HepG2 (cell line): ENCODE results near the gene TFPI. TPM values are rescaled to one million over a fixed set of nuclear protein-coding genes. Genes with fewer than 3 reads are reported as not detected.
A peak's percentile ranks its signal among the peaks of the same experiment; 100 is the strongest.

Experiments used
- ATF7-NPFF ChIP-seq: sonication (generic); formaldehyde crosslinking; IDR thresholded peaks from 2 replicates; pipeline ENCODE4 v1.8.1; 2023; ENCODE audit warnings: mild to moderate bottlenecking, low read depth, missing genetic modification reagents, moderate library complexity
- BRCA1 ChIP-seq: sonication (generic); formaldehyde crosslinking; IDR thresholded peaks from 2 replicates; pipeline ENCODE4 v1.4.0; 2020; ENCODE audit warnings: missing genetic modification reagents
- MAFK ChIP-seq, 2 experiments: IDR thresholded peaks in 1 of 2; conservative IDR thresholded peaks in 1 of 2; 2 replicates each; pipeline ENCODE4 v1.6.1; 2011; ENCODE audit warnings: improper control_type of control experiment in 2 of 2, low read length in 2 of 2
- NCOA1 ChIP-seq: sonication (generic); formaldehyde crosslinking; IDR thresholded peaks from 2 replicates; pipeline ENCODE4 v1.9.0; 2021; ENCODE audit warnings: missing genetic modification reagents
- PCBP1 ChIP-seq: fragments of 200-400 bp; formaldehyde crosslinking; IDR thresholded peaks from 2 replicates; pipeline ENCODE4 v1.6.1; 2017; ENCODE audit warnings: mild to moderate bottlenecking, low read depth, low read length, borderline replicate concordance
- SP5 ChIP-seq: IDR thresholded peaks from 2 replicates; pipeline ENCODE4 v1.6.1; 2016; ENCODE audit warnings: low read depth, borderline replicate concordance
- SUZ12 ChIP-seq: fragments of 150-350 bp; IDR thresholded peaks from 2 replicates; pipeline ENCODE4 v1.6.1; 2014; ENCODE audit warnings: low read depth, low read length
- ZNF274 ChIP-seq: sonication (generic); formaldehyde crosslinking; IDR thresholded peaks from 2 replicates; pipeline ENCODE4 v1.5.1; 2020; ENCODE audit warnings: mild to moderate bottlenecking, missing genetic modification reagents
- polyA plus RNA-seq, 8 experiments: library from polyadenylated mRNA; depleted of rRNA in 3 of 8; stranded (reverse) in 7 of 8; unstranded in 1 of 8; fragments of >200 nt; fragmentation: Illumina TruSeq in 4 of 8; extraction: Trizol in 4 of 8; gene quantifications; 2 replicates each; pipeline versions ENCODE4 v1.2.1 to v1.2.3, GENCODE V29; 2011 to 2016; ENCODE audit warnings: low read depth in 4 of 8, missing spikeins in 1 of 8, mixed read lengths in 1 of 8; ENCODE audit not compliant: insufficient read depth in 1 of 8
- total RNA-seq, 5 experiments: library from RNA; depleted of rRNA; stranded (reverse); fragments of >200 nt; fragmentation: Illumina TruSeq; extraction: Trizol; gene quantifications; 2 replicates each; pipeline ENCODE4 v1.2.3, GENCODE V29; 2016; ENCODE audit warnings: low read depth in 1 of 5
- TF ChIP-seq, protein P1 (sequence below): sonication (generic); formaldehyde crosslinking; IDR thresholded peaks from 2 replicates; pipeline ENCODE4 v1.4.0; 2020; ENCODE audit warnings: low read depth, missing genetic modification reagents
- TF ChIP-seq, protein P2 (sequence below): sonication (generic); formaldehyde crosslinking; IDR thresholded peaks from 2 replicates; pipeline ENCODE4 v1.4.0; 2020; ENCODE audit warnings: mild to moderate bottlenecking, missing genetic modification reagents
- TF ChIP-seq, protein P3 (sequence below): sonication (generic); formaldehyde crosslinking; IDR thresholded peaks from 2 replicates; pipeline ENCODE4 v1.4.0; 2020; ENCODE audit warnings: missing genetic modification reagents, mild to moderate bottlenecking, borderline replicate concordance
- TF ChIP-seq, protein P4 (sequence below): sonication (generic); formaldehyde crosslinking; IDR thresholded peaks from 2 replicates; pipeline ENCODE4 v1.5.1; 2020; ENCODE audit warnings: missing genetic modification reagents, mild to moderate bottlenecking, borderline replicate concordance
- TF ChIP-seq, protein P5 (sequence below): sonication (generic); formaldehyde crosslinking; IDR thresholded peaks from 2 replicates; pipeline ENCODE4 v1.5.0; 2020; ENCODE audit warnings: missing genetic modification reagents

The TFPI gene
- total and polyA plus RNA-seq, 2 of the 13 experiments (the other 11 are each of a cell fraction or from before 2014, with no cell fraction given): 301 to 436 TPM

DNA sequence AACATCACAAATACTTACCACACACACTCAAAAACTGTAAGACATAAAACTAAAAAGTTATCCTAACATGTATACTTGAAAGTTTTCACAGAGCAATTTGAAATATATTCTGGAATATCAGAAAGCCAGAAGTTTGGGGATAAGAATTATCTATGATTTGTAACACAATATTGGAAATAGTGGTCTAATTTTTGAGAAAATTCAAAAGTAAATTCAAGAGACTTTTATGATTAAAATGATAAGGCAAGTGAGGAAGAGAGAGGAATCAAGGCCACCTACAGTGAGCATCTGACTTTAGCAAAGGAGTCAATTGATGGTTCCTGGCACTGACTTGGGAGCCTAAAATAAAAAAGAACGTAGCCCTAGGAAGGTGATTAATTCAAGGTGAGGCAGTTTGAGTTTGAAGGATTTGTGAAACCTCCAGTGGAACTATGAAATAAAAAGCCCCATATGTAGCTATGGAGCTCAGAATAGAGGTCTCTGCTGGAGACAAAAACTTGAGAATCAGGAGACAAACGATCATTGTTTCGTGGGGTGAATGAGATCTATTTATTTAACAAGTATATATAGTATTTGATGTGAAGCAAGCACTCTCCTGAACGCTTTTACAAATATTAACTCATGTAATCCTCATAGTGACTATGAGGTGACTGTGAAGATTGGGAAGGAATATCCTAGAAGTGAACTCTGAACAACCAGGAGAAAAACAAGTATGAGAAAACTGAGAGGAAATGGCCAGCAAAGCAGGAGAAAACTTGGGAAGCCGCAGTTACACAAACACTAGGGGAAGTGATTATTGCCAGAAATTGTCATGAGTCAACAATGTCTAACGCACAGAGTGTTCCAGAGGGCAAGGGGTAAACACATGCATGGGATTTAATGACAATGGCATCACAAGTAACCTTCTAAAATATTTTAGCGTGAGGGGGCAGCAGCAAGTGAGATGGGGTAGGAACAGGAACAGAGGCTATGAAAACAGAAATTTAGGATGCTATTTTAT lies 12.8 kb downstream of the TFPI start (continued):
- TF ChIP-seq, protein P1, sequence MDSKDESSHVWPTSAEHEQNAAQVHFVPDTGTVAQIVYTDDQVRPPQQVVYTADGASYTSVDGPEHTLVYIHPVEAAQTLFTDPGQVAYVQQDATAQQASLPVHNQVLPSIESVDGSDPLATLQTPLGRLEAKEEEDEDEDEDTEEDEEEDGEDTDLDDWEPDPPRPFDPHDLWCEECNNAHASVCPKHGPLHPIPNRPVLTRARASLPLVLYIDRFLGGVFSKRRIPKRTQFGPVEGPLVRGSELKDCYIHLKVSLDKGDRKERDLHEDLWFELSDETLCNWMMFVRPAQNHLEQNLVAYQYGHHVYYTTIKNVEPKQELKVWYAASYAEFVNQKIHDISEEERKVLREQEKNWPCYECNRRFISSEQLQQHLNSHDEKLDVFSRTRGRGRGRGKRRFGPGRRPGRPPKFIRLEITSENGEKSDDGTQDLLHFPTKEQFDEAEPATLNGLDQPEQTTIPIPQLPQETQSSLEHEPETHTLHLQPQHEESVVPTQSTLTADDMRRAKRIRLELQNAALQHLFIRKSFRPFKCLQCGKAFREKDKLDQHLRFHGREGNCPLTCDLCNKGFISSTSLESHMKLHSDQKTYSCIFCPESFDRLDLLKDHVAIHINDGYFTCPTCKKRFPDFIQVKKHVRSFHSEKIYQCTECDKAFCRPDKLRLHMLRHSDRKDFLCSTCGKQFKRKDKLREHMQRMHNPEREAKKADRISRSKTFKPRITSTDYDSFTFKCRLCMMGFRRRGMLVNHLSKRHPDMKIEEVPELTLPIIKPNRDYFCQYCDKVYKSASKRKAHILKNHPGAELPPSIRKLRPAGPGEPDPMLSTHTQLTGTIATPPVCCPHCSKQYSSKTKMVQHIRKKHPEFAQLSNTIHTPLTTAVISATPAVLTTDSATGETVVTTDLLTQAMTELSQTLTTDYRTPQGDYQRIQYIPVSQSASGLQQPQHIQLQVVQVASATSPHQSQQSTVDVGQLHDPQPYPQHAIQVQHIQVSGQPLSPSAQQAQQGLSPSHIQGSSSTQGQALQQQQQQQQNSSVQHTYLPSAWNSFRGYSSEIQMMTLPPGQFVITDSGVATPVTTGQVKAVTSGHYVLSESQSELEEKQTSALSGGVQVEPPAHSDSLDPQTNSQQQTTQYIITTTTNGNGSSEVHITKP (CRISPR knock-in tag): peak; percentile 67; the same call in 1 of the 2 replicates
- TF ChIP-seq MAFK (conservative IDR thresholded peaks at IDR 0.05 in 1 of 2, IDR thresholded peaks at IDR 0.05 in 1 of 2; ENCODE audit: low read length in 2 of 2) (peak; percentile 49 to 57; a peak in 3 of 4 replicates), SUZ12 (no peak), PCBP1 (no peak), ATF7-NPFF (CRISPR knock-in tag) (0 out of 2 replicates have a peak, but pooled peaks have one; percentile 58), SP5 (0 out of 2 replicates have a peak, but pooled peaks have one; percentile 45), NCOA1 (CRISPR knock-in tag) (peak; percentile 86; the same call in 1 of the 2 replicates), BRCA1 (CRISPR knock-in tag) (0 out of 2 replicates have a peak, but pooled peaks have one; percentile 56), ZNF274 (CRISPR knock-in tag) (no peak)
- TF ChIP-seq, protein P2, sequence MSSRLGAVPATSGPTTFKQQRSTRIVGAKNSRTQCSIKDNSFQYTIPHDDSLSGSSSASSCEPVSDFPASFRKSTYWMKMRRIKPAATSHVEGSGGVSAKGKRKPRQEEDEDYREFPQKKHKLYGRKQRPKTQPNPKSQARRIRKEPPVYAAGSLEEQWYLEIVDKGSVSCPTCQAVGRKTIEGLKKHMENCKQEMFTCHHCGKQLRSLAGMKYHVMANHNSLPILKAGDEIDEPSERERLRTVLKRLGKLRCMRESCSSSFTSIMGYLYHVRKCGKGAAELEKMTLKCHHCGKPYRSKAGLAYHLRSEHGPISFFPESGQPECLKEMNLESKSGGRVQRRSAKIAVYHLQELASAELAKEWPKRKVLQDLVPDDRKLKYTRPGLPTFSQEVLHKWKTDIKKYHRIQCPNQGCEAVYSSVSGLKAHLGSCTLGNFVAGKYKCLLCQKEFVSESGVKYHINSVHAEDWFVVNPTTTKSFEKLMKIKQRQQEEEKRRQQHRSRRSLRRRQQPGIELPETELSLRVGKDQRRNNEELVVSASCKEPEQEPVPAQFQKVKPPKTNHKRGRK (CRISPR knock-in tag): no peak
- TF ChIP-seq, protein P3, sequence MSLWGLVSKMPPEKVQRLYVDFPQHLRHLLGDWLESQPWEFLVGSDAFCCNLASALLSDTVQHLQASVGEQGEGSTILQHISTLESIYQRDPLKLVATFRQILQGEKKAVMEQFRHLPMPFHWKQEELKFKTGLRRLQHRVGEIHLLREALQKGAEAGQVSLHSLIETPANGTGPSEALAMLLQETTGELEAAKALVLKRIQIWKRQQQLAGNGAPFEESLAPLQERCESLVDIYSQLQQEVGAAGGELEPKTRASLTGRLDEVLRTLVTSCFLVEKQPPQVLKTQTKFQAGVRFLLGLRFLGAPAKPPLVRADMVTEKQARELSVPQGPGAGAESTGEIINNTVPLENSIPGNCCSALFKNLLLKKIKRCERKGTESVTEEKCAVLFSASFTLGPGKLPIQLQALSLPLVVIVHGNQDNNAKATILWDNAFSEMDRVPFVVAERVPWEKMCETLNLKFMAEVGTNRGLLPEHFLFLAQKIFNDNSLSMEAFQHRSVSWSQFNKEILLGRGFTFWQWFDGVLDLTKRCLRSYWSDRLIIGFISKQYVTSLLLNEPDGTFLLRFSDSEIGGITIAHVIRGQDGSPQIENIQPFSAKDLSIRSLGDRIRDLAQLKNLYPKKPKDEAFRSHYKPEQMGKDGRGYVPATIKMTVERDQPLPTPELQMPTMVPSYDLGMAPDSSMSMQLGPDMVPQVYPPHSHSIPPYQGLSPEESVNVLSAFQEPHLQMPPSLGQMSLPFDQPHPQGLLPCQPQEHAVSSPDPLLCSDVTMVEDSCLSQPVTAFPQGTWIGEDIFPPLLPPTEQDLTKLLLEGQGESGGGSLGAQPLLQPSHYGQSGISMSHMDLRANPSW (CRISPR knock-in tag): peak; percentile 67; the same call in 1 of the 2 replicates
- TF ChIP-seq, protein P4, sequence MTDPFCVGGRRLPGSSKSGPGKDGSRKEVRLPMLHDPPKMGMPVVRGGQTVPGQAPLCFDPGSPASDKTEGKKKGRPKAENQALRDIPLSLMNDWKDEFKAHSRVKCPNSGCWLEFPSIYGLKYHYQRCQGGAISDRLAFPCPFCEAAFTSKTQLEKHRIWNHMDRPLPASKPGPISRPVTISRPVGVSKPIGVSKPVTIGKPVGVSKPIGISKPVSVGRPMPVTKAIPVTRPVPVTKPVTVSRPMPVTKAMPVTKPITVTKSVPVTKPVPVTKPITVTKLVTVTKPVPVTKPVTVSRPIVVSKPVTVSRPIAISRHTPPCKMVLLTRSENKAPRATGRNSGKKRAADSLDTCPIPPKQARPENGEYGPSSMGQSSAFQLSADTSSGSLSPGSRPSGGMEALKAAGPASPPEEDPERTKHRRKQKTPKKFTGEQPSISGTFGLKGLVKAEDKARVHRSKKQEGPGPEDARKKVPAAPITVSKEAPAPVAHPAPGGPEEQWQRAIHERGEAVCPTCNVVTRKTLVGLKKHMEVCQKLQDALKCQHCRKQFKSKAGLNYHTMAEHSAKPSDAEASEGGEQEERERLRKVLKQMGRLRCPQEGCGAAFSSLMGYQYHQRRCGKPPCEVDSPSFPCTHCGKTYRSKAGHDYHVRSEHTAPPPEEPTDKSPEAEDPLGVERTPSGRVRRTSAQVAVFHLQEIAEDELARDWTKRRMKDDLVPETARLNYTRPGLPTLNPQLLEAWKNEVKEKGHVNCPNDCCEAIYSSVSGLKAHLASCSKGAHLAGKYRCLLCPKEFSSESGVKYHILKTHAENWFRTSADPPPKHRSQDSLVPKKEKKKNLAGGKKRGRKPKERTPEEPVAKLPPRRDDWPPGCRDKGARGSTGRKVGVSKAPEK: peak; percentile 66; the same call in 1 of the 2 replicates
- TF ChIP-seq, protein P5, sequence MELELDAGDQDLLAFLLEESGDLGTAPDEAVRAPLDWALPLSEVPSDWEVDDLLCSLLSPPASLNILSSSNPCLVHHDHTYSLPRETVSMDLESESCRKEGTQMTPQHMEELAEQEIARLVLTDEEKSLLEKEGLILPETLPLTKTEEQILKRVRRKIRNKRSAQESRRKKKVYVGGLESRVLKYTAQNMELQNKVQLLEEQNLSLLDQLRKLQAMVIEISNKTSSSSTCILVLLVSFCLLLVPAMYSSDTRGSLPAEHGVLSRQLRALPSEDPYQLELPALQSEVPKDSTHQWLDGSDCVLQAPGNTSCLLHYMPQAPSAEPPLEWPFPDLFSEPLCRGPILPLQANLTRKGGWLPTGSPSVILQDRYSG (CRISPR knock-in tag): 0 out of 2 replicates have a peak, but pooled peaks have one; percentile 78
